ENCODE results near the gene CLEC4A.

GRCh38 chr12:8108808-8109398, 14.5 kb upstream of the CLEC4A start:
- TF ChIP-seq CTCF (IDR thresholded peaks at IDR 0.05): peak; percentile 95 to 99 (median 97)
- no peak for TF ChIP-seq POLR2A (IDR thresholded peaks at IDR 0.05)
